Ovary (tissue), 3 donors: ENCODE results near the gene CEP85.

Source experiments
- EP300 ChIP-seq: sonication (generic); formaldehyde crosslinking; IDR thresholded peaks from one replicate; pipeline ENCODE4 v1.6.1; 2017; ENCODE audit warnings: antibody characterized with exemption
- TF ChIP-seq, protein P1 (sequence below), 3 donors: fragments of 450-650 bp in 2 of 3; fragments of 200-600 bp in 1 of 3; IDR thresholded peaks; one replicate each; pipeline versions ENCODE4 v1.5.1 to v1.8.0; 2016 to 2022; ENCODE audit warnings: antibody characterized with exemption in 3 of 3, mild to moderate bottlenecking in 1 of 3
- donor health status: DM: no; HTN: no; CAD: no.

DNA sequence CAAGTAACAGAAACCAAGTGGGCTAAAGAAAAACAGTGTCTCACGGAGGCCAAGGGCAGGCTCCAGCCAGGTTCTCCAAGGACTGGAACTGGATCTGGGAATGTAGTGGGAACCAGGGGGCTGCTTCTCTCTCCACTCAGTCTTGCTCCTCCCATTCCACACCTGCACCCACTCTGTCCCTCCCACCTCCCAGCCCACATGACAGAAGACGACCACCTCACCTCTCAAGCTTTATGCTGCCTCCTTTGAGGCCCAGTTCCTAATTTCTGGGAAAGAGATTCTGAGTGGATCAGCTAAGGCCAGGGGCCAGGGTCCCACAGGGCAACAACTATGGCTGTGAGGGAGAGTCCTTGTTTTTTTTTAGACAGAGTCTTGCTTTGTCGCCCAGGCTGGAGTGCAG is 18.8 kb upstream of the CEP85 start:
- TF ChIP-seq, protein P1, sequence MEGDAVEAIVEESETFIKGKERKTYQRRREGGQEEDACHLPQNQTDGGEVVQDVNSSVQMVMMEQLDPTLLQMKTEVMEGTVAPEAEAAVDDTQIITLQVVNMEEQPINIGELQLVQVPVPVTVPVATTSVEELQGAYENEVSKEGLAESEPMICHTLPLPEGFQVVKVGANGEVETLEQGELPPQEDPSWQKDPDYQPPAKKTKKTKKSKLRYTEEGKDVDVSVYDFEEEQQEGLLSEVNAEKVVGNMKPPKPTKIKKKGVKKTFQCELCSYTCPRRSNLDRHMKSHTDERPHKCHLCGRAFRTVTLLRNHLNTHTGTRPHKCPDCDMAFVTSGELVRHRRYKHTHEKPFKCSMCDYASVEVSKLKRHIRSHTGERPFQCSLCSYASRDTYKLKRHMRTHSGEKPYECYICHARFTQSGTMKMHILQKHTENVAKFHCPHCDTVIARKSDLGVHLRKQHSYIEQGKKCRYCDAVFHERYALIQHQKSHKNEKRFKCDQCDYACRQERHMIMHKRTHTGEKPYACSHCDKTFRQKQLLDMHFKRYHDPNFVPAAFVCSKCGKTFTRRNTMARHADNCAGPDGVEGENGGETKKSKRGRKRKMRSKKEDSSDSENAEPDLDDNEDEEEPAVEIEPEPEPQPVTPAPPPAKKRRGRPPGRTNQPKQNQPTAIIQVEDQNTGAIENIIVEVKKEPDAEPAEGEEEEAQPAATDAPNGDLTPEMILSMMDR (IDR thresholded peaks at IDR 0.05) = no peak
- no peak for TF ChIP-seq EP300
